Activated CD4-positive, alpha-beta T cell treated with anti-CD3 and anti-CD28 coated beads, Interleukin-2, amount 10 ng/mL, durations not matched to agents 7 days and 5 days (primary cell): ENCODE measurements around the gene KPNA6. TPM values are rescaled to one million over a fixed set of nuclear protein-coding genes. Genes with fewer than 3 reads are reported as not detected.
A peak's percentile ranks its signal among the peaks of the same experiment; 100 is the strongest.
"Not testable (repeated sequence)": the region's sequence is repeated elsewhere in the genome, so short reads cannot be mapped to it uniquely, and the experiment has no call there.

Source experiments
- CTCF ChIA-PET: fragments of 350-600 bp; sonication (Branson Sonifier 250); formaldehyde crosslinking; loops from one replicate; lab custom pipeline; 2021; ENCODE audit warnings: antibody characterized with exemption; lab: Charles Lee
- POLR2A ChIA-PET: fragments of 350-600 bp; sonication (Branson Sonifier 250); formaldehyde crosslinking; loops from one replicate; lab custom pipeline; 2021; ENCODE audit warnings: antibody characterized with exemption; lab: Charles Lee
- DNase-seq: peaks from one replicate; pipeline ENCODE4 v3.0.0-alpha.2; 2020
- H3K27ac Mint-ChIP-seq: one replicate; pipeline ENCODE4 v1.8.0; 2021; ENCODE audit warnings: mild to moderate bottlenecking, moderate library complexity, mixed read lengths
- H3K27me3 Mint-ChIP-seq: one replicate; pipeline ENCODE4 v1.8.0; 2021; ENCODE audit warnings: mixed read lengths
- H3K36me3 Mint-ChIP-seq: one replicate; pipeline ENCODE4 v1.8.0; 2021; ENCODE audit warnings: low read depth, mixed read lengths
- H3K4me1 Mint-ChIP-seq: one replicate; pipeline ENCODE4 v1.8.0; 2021; ENCODE audit warnings: mixed read lengths
- H3K4me3 Mint-ChIP-seq: one replicate; pipeline ENCODE4 v1.8.0; 2021; ENCODE audit warnings: mild to moderate bottlenecking, moderate library complexity, mixed read lengths
- H3K9me3 Mint-ChIP-seq: one replicate; pipeline ENCODE4 v1.8.0; 2021; ENCODE audit warnings: mixed read lengths
- total RNA-seq, 2 experiments: library from RNA; stranded (reverse); gene quantifications; one replicate each; pipeline ENCODE4 v1.2.3, GENCODE V29; 2021

The KPNA6 gene
- total RNA-seq, 2 experiments from 2014 or later = 64.8 to 64.9 TPM

DNA sequence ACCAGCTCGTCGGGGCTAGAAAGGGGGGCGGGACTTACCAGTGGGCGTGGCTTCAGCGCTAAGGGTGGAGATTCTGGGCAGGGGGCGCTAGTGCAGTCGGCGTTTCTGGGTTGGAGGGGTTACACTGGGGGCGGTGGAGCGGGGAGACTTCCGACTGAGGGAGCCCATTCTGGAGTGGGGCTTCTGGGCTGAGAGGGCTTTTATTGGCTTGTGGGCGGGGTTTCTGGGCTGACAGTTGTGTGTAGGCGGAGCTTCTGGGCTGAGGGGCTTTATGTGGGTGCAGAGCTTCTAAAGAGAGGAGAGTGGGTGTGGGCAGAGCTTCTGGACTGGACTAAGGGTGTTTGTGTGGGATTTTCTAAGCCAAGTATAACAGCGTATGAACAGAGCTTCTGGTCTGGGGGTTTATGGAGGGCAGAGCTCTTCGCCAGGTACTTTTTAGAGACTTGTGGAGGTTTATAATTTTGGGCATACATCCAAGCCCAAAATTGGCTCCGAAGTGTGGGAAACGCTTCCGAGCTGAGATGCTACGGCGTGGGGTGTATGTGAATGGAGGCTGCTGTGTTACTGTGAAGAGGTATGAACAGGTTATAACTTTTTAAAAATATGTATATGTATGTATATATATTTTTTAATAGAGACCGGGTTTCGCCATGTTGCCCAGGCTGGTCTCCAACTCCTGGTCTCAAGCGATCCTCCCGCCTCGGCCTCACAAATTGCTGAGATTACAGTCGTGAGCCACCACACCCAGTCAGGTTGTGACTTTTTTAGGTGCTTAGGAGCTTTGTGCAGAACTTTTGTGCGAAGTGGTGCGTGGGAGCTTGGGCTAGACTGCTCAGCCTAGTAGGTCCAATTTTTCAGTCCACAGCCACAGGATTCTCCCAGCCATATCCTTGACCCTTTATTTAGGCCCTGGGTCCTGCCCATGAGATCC lies 34.3 kb upstream of the KPNA6 start:
- Mint-ChIP-seq H3K9me3 (no peaks in the 10 kb centered on the region), H3K4me3 (peak overlapping the region; percentile 96), H3K4me1 (peaks cover 47% of the 10 kb centered on the region), H3K27me3 (peaks cover 3% of the 10 kb centered on the region), H3K27ac (peak overlapping the region; percentile 92), H3K36me3 (peaks cover 26% of the 10 kb centered on the region)
- ChIA-PET POLR2A (interaction anchor here (0.6 to 1.4 kb wide), 4 partner anchors 26 to 247 kb away, joined by 3 to 5 read pairs (median 3); no protein-coding TSS in a partner anchor), CTCF (interaction anchor here (0.6 to 3.2 kb wide), 18 partner anchors 8 to 1108 kb away, joined by 3 to 18 read pairs (median 4); partner anchors contain the start of genes KPNA6 and TRIM62)
- no peak for DNase-seq

- Mint-ChIP-seq H3K27ac (peak overlapping the region; percentile 92), H3K4me1 (peaks cover 43% of the 10 kb centered on the region), H3K36me3 (peaks cover 32% of the 10 kb centered on the region), H3K9me3 (no peaks in the 10 kb centered on the region), H3K4me3 (peak overlapping the region; percentile 47), H3K27me3 (no peaks in the 10 kb centered on the region)
- ChIA-PET POLR2A (no interaction called here), CTCF (interaction anchor here (0.9 to 1.1 kb wide), 2 partner anchors 15 to 33 kb away, joined by 3 read pairs; partner anchors contain the start of gene KPNA6)
- no peak for DNase-seq
These were observed 33.0 kb upstream of the KPNA6 start for GRCh38 chr1:32074841-32075240.

GRCh38 chr1:32077451-32077850 lies 30.4 kb upstream of the KPNA6 start:
- H3K9me3 Mint-ChIP-seq = no peaks in the 10 kb centered on the region
- DNase-seq = no peak
- ChIA-PET POLR2A (interaction anchor here (0.5 kb wide), 1 partner anchor 20 kb away, joined by 3 read pairs; no protein-coding TSS in a partner anchor), CTCF (no interaction called here)
- no peak overlapping the region for H3K27ac Mint-ChIP-seq
- H3K4me3 Mint-ChIP-seq = no peak overlapping the region
- no peaks in the 10 kb centered on the region for H3K27me3 Mint-ChIP-seq
- peaks cover 42% of the 10 kb centered on the region for H3K36me3 Mint-ChIP-seq
- H3K4me1 Mint-ChIP-seq = peaks cover 35% of the 10 kb centered on the region

DNA sequence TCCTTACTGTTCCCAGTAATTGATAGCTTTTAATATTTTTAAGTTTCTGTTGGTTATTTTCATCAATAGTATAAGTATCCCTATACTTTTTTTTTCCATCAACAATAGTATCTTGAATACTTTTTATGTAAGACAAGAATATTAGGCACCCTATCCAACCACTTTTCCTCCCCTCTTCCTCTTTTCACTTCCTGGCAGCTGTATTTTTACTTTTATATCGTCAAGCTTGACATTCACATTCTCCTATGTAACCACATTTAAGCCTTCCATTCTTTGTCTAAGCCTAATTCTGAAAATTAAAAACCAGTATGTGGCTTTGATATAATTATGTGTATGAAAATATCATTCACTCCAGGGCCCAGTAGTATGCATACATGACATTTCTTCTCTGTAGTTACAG lies 25.8 kb upstream of the KPNA6 start:
- CTCF ChIA-PET = interaction anchor here (0.6 to 2.6 kb wide), 6 partner anchors 9 to 307 kb away, joined by 3 to 8 read pairs (median 3); partner anchors contain the start of gene TMEM39B
- H3K27me3 Mint-ChIP-seq = no peaks in the 10 kb centered on the region
- POLR2A ChIA-PET = no interaction called here
- peaks cover 47% of the 10 kb centered on the region for H3K36me3 Mint-ChIP-seq
- no peak overlapping the region for H3K4me3 Mint-ChIP-seq
- H3K9me3 Mint-ChIP-seq = no peaks in the 10 kb centered on the region
- no peak overlapping the region for H3K27ac Mint-ChIP-seq
- H3K4me1 Mint-ChIP-seq = peaks cover 10% of the 10 kb centered on the region
- no peak for DNase-seq

DNA sequence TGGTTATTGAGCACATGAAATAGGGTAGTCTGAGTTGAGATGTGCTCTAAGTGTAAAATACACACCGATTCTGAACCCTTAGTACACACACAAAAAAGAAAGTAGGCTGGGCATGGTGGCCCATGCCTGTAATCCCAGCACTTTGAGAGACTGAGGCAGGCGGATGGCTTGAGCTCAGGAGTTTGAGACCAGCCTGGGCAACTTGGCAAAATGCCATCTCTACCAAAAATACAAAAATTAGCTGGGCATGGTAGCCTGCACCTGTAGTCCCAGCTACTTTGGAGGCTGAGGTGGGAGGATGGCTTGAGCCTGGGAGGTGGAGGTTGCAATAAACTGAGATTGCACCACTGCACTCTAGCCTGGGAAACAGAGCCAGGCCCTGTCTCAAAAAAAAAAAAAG lies 21.5 kb upstream of the KPNA6 start:
- H3K4me3 Mint-ChIP-seq, H3K4me1 Mint-ChIP-seq, H3K9me3 Mint-ChIP-seq, DNase-seq, H3K27me3 Mint-ChIP-seq: not testable (repeated sequence)
- POLR2A ChIA-PET = interaction anchor here (1.0 kb wide), 1 partner anchor 22 kb away, joined by 3 read pairs; the partner anchor contains the start of gene KPNA6
- CTCF ChIA-PET = interaction anchor here (0.6 to 1.6 kb wide), 4 partner anchors 13 to 760 kb away, joined by 3 to 4 read pairs (median 4); no protein-coding TSS in a partner anchor
- Mint-ChIP-seq H3K36me3 (peaks cover 32% of the 10 kb centered on the region), H3K27ac (peak overlapping the region; percentile 48)

- Mint-ChIP-seq H3K4me3 (no peak overlapping the region), H3K27me3 (no peaks in the 10 kb centered on the region), H3K27ac (no peak overlapping the region), H3K36me3 (peaks cover 29% of the 10 kb centered on the region), H3K9me3 (no peaks in the 10 kb centered on the region), H3K4me1 (no peaks in the 10 kb centered on the region)
- POLR2A ChIA-PET = no interaction called here
- DNase-seq = no peak
- CTCF ChIA-PET = interaction anchor here (0.8 to 1.2 kb wide), 3 partner anchors 9 to 12 kb away, joined by 3 to 4 read pairs (median 3); no protein-coding TSS in a partner anchor
These were observed 16.7 kb upstream of the KPNA6 start for GRCh38 chr1:32091176-32091575.

DNA sequence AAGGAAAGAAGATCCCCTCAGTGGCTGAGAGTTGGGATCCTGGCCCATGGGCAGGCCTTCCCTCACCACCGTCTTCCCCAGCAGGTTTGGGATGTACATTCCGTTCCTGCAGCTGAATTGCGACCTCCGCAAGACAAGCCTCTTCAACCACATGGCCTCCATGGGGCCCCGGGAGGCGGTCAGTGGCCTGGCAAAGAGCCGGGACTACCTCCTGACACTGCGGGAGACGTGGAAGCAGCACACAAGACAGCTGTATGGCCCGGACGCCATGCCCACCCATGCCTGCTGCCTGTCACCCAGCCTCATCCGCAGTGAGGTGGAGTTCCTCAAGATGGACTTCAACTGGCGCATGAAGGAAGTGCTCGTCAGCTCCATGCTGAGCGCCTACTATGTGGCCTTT lies 16.3 kb upstream of the KPNA6 start:
- no peak for DNase-seq
- H3K27me3 Mint-ChIP-seq = no peaks in the 10 kb centered on the region
- ChIA-PET POLR2A (no interaction called here), CTCF (interaction anchor here (1.0 to 1.4 kb wide), 3 partner anchors 9 to 17 kb away, joined by 3 to 8 read pairs (median 4); no protein-coding TSS in a partner anchor)
- H3K27ac Mint-ChIP-seq = no peak overlapping the region
- no peak overlapping the region for H3K4me3 Mint-ChIP-seq
- no peaks in the 10 kb centered on the region for H3K9me3 Mint-ChIP-seq
- no peaks in the 10 kb centered on the region for H3K4me1 Mint-ChIP-seq
- peaks cover 27% of the 10 kb centered on the region for H3K36me3 Mint-ChIP-seq

DNA sequence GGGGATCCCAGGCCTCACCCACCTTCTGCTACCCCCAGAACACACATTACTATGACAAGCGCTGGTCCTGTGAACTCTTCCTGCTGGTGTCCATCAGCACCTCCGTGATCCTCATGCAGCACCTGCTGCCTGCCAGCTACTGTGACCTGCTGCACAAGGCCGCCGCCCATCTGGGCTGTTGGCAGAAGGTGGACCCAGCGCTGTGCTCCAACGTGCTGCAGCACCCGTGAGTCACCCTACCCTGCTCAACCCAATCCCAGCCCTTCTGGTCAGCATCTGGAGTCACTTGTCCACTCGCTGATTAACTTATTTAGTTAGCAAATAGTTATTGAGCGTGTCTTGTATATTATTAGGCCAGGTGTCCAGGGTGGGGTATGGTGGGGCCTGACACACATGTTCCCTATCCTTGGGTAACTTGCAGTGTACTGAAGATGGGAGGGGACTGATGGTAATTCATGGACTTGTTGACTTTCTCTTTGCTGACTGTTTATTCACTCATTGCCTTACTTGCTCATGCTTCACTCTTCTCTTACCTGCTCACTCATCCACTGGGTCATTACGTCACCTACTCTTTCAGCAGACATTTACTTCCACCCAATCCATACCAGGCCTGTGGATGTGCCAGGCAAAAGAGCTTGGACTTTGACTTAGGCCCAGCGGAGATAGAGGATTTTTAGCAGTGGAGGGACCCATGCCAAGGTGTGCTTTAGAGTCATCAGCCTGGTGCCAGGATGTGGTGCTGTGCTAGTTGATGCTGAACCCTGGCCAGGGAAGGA lies 12.9 kb upstream of the KPNA6 start:
- Mint-ChIP-seq H3K36me3 (peaks cover 42% of the 10 kb centered on the region), H3K4me3 (no peak overlapping the region), H3K27me3 (no peaks in the 10 kb centered on the region), H3K9me3 (no peaks in the 10 kb centered on the region), H3K27ac (no peak overlapping the region), H3K4me1 (no peaks in the 10 kb centered on the region)
- CTCF ChIA-PET = interaction anchor here (1.0 kb wide), 1 partner anchor 14 kb away, joined by 4 read pairs; no protein-coding TSS in a partner anchor
- DNase-seq = no peak
- POLR2A ChIA-PET = no interaction called here

GRCh38 chr1:32099426-32099825 lies 8.4 kb upstream of the KPNA6 start:
- POLR2A ChIA-PET = interaction anchor here (1.3 kb wide), 1 partner anchor 26 kb away, joined by 3 read pairs; no protein-coding TSS in a partner anchor
- Mint-ChIP-seq H3K4me1 (no peaks in the 10 kb centered on the region), H3K36me3 (peaks cover 40% of the 10 kb centered on the region), H3K27me3 (no peaks in the 10 kb centered on the region), H3K4me3 (no peak overlapping the region), H3K9me3 (no peaks in the 10 kb centered on the region), H3K27ac (no peak overlapping the region)
- CTCF ChIA-PET = no interaction called here
- no peak for DNase-seq

- Mint-ChIP-seq H3K9me3 (no peaks in the 10 kb centered on the region), H3K27ac (no peak overlapping the region), H3K4me1 (no peaks in the 10 kb centered on the region), H3K4me3 (no peak overlapping the region), H3K36me3 (peaks cover 32% of the 10 kb centered on the region), H3K27me3 (no peaks in the 10 kb centered on the region)
- ChIA-PET CTCF (interaction anchor here (1.3 to 1.8 kb wide), 3 partner anchors 9 to 28 kb away, joined by 3 to 6 read pairs (median 3); partner anchors contain the start of gene TMEM39B), POLR2A (interaction anchor here (1.3 kb wide), 1 partner anchor 27 kb away, joined by 3 read pairs; no protein-coding TSS in a partner anchor)
- DNase-seq = no peak
These were observed 7.5 kb upstream of the KPNA6 start for GRCh38 chr1:32100359-32100758.

DNA sequence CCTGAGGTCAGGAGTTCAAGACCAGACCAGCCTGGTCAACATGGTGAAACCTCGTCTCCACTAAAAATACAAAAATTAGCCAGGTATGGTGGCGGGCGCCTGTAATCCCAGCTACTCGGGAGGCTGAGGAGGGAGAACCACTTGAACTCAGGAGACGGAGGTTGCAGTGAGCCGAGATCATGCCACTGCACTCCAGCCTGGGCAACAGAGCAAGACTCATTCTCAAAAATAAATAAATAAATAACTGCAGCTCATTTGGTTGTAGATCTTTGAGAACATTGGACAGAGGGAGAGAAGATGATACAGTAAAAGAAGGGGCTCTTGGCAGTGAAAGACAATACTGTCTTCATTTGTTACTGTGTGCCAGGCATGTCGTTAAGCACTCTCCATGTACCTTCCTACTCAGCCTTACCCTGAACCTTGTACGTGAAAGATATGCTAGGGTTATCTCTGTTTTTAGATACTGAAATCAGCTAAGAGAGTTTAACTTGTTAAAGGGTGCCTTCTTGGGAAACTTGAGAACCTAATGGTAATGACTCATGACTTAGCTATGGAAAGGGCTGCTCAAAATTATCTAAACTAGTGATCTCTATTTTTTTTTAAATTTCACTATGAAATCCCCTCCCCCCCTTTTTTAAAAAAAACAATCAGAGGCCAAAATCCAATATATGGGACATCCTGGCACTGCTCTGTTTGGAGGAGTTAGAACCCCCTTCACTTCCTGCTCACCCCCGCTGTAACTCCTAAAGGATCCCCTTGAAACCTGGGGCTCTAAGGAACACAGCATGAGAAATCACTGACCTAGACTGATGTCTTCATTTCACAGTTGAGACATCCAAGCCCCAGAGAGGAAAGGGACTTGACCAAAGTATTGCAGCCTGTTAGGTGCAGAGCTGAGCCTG lies 6.8 kb upstream of the KPNA6 start:
- Mint-ChIP-seq H3K9me3 (no peaks in the 10 kb centered on the region), H3K36me3 (peaks cover 25% of the 10 kb centered on the region), H3K27me3 (no peaks in the 10 kb centered on the region), H3K4me3 (no peak overlapping the region), H3K4me1 (no peaks in the 10 kb centered on the region), H3K27ac (no peak overlapping the region)
- CTCF ChIA-PET = interaction anchor here (0.6 to 1.8 kb wide), 5 partner anchors 9 to 192 kb away, joined by 3 to 6 read pairs (median 3); partner anchors contain the start of gene TMEM39B
- POLR2A ChIA-PET = interaction anchor here (0.6 to 1.3 kb wide), 3 partner anchors 28 to 332 kb away, joined by 3 to 7 read pairs (median 4); no protein-coding TSS in a partner anchor
- no peak for DNase-seq
